GM08714 (cell line): ENCODE results near the gene ACTBL2.

ENCODE experiments used
- H3K4me3 ChIP-seq: fragments of 200-500 bp; sonication (Bioruptor generic); 2 replicates; pipeline ENCODE4 v1.5.1; 2014; ENCODE audit warnings: mild to moderate bottlenecking, low read length, inconsistent platforms
- ZNF274 ChIP-seq: IDR thresholded peaks from 2 replicates; pipeline ENCODE4 v1.6.1; 2012; ENCODE audit warnings: mild to moderate bottlenecking, low read depth, low read length

Gene ACTBL2

DNA sequence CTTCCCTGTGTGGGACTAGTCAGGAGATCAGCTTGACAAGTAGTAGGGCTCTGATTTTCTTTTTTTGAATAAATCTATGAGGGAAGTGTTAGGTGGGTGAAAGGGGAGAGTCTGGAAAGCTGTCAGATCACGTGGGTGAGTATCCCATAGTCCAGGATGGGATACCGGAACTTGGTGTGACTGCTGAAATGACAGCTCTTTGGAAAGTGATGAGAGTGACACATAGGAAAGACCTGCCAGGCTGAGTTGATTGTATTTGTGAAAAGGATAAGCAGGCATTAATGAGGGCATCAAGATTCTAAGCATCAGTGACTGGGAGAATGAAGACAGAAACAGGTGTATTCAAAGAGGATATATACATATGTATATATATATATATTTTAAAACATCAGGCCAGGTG lies 35.6 kb downstream of the ACTBL2 start:
- no peak for TF ChIP-seq ZNF274
- H3K4me3 ChIP-seq: no peak overlapping the region

DNA sequence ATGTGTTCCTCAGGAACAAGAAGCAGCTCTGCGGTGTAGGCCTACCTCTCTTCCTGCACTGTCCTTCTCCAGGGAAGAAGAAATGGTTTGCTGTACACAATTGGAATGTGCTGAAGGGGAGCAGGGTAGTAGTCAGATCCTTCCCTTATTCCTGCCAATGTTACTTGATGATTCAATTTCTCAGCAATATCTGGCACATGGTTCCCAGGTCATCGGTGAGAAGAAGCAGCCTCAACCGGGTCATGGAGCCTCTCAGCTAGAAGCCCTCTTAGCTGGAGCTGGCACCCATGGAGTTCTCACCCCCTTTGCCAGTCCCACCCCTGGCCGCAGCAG lies 36.9 kb downstream of the ACTBL2 start:
- TF ChIP-seq ZNF274: no peak
- no peak overlapping the region for H3K4me3 ChIP-seq

DNA sequence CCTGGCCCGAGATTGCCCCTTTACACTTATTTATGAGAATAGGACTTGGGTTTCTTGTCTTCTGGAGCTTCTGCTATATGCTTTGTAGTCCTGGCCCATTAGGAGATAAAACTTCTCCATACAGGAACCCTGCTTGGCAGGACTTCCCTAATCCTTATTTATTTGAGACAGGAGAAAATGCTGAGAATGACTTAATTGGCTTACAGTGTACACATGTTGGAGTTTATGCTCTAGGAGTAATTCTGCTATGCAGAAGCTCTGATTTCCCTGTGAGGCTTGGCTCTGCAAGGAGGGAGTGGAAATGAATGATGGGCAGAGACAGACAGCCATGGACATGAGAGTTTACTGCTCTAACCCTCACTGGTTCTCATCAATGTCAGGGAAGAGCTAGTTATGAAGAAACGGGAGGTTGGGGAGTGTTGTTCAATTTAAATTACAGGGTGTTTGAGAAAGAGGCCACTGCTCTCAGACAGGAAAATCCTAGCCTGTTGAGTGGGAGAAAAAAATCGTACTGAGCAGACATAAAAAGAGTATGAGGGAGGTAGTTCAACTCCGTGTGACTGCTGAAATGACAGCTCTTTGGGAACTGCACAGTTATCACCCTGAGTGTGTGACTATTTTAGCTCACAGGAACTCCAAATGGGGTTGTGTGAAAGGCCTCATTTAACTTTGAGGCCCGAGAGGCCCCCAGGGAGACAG lies 37.5 kb downstream of the ACTBL2 start:
- no peak overlapping the region for H3K4me3 ChIP-seq
- no peak for TF ChIP-seq ZNF274

DNA sequence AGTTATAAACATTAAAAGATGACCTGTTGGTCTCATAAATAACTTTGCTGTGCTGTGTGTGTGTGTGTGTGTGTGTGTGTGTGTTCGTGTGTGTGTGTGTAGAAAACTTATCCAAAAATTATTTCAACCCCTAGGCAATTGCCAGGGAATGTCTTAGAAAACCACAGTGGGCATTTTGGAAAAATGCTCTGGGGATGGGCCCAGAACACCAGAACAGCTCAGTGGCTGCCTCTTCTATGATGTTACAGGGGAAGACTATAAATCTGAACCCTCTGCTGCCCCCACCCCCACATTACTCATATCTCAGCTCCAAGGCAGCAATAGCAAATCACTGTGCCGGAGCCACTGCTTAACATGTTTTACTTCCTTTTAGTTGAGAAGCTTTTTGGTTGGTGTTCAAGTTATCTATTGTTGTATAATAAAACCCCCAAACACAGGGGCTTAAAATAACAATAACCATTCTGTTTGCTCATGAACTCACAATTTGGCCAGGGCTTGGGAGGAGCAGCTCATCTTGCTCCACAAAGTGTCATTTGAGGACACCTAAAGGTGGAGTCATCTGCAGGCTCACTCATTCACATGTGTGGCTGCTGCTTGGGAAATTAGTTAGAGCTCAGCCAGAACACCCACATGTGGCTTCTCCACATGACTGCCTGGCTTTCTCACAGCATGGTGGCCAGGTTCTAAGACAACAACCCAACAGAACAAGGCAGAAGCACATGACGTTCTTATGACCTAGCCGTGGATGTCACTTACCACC lies 40.4 kb downstream of the ACTBL2 start:
- no peak for TF ChIP-seq ZNF274
- no peak overlapping the region for H3K4me3 ChIP-seq

DNA sequence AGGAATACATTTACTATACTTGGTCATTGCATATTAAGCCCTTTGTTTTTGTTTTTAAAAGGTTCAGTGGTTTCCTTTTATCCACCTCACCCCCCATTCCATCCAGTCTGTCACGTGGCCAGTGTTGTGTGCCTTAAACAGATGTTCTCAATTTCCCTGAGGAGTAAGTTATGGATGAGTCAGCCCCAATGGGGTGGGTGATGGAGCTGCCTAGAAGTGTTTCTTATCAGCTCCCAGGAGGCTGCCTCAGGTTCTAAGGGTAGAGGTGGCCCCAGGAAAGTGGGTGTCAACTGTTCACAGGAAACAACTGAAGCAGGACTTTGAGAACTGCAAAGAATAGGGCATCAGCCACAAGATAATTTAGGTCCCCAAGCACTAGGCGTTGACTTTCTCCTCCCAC lies 41.1 kb downstream of the ACTBL2 start:
- TF ChIP-seq ZNF274: no peak
- no peak overlapping the region for H3K4me3 ChIP-seq

DNA sequence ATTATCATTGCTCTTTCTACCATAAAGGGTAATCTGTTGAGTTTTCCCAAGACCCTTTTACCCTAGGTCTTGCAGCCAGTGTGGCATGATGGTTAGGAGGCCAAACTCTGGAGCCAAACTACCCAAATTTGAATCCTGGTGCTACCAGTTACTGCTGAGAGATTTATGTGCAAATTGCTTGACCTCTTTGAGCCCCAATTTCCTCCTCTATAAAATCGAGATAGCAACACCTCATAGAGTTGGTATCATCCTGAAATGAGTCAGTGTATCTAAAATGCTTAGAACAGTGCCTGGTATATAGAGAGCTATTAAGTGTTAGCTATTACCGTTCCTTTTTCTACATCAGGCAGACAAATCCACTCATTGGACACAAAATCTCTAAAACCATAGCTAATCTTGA lies 43.0 kb downstream of the ACTBL2 start:
- no peak for TF ChIP-seq ZNF274
- no peak overlapping the region for H3K4me3 ChIP-seq

DNA sequence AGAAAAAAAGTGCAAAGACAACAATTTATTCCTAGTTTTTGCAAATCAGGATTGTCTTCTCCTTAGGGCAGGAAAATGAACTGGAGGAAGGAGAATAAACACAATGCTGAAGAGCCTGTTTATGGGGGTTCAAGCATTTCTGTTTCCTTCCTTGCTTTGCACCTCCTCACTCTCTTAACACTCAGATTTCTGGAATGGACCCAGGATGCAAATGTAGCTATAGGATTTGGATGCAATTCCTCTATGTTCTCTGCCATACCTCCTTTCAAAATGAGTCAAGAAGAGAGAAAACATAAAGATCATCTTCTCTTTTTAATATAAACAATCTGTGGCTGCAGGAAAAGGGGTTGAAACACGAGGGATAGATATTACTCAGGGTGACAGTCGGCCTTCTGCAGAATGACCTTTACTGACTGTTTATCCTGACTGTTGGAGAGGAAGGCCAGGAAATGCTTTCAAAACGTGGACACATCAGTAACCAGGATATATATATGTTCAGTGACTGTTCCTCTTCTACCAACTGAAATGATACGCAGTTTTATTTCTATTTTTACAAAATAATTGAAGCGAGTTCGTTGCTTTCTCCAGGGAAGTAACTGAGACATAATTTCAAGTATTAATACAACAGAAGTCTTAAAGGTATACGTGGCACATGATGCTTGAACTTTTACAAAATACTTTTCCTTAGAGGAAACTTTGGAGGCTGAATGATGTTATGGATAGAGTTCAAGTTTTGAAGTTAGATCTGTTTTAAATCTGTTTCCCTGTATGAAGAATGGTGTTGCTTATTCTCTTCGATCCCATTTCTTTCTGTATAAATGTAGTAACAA lies 44.4 kb downstream of the ACTBL2 start:
- no peak overlapping the region for H3K4me3 ChIP-seq
- TF ChIP-seq ZNF274: no peak

DNA sequence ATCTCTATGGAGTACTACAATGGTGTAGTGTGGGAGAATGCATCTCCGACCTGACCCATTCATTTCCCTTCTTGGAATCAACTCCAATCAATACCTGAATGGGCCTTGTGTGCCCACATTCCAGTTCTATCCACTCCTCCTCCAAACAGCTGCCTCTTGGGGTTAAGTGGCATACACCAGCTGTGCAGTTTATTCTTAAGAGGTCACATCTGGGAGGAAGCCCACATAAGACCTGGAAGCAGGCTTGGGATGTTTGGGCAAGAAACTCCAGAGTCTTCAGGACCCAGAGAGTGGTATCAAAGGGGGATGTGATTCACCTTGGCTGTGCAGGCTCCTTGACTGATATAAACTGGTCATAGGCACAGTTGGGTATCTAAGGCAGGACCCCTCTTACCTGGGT lies 46.0 kb downstream of the ACTBL2 start:
- TF ChIP-seq ZNF274: no peak
- no peak overlapping the region for H3K4me3 ChIP-seq

DNA sequence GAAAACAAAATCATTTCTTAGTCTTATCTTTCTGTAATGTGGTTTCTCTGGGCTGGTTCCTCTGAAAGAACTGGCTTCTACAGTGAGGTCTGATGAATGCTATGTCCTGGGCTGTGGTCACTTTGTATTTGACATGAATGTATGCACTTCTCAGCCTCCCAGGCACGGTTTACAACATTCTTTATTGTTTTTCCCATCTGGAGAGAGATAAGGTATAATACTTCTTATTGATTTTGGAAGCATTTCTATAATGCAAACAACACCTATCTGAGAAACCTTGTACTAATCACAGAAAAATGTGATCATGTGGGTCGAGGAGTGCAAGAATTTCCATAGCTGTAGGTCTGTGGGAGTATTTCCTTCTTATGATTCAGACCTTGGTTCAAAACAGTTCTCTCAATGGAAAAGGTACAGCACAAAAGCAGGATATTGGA lies 46.9 kb downstream of the ACTBL2 start:
- H3K4me3 ChIP-seq: no peak overlapping the region
- TF ChIP-seq ZNF274: no peak

DNA sequence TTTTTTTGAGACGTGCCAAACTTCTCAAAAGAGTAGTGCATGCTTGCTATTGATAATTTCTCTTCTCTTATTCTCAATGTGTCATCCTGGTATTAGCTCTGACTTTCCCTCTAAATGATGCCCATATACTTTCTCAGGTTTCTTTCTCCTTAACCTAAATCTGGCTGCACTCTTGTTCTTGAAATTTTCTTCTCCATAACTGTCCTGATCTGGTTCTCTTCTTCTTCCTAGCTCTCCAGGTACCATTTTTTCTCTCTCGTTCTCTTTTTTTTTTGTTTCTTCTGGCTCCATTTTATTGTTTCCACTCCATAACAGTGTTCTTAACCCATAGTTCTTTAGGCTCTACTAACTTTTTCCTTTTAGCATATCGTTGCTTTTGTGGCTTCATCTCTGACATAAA lies 47.9 kb downstream of the ACTBL2 start:
- H3K4me3 ChIP-seq: no peak overlapping the region
- TF ChIP-seq ZNF274: no peak

DNA sequence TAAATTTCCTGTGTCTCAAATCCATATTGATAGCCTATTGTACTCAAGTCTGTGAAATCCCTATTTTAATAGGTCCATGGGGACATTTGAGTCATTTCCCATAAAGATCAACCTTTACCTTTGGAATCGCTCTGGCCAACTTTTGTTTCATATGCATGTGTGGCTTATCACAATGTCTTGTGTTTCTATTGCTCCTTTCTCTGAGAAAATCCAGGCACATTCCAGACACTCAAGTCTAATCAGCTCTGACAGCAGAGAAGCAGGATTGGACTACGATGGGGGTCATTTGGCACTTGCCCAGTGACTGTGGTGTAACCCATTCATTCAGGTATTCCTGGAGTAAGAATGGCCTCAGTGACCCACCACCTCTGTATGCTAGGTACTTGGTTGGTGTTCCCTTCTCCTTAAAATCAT lies 48.4 kb downstream of the ACTBL2 start:
- H3K4me3 ChIP-seq: no peak overlapping the region
- TF ChIP-seq ZNF274: no peak

DNA sequence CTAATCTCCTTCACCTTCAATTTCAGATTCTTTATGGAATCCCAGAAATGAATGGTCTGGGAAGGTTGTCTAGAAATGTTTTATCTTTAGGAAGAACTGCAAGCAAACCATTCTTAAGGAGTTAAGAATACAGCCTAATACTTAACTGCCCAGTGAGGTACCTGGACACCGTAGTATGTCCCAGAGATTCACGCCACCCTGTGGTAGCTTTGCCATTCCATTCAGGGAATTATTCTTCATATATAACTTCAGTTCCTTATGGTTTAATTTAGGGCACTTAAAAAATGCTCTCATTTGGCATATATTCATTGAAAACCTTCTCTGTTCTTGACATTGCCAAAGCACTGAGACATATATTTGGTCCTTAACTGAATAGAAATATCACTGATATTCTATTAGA lies 49.7 kb downstream of the ACTBL2 start:
- TF ChIP-seq ZNF274: no peak
- H3K4me3 ChIP-seq: no peak overlapping the region

DNA sequence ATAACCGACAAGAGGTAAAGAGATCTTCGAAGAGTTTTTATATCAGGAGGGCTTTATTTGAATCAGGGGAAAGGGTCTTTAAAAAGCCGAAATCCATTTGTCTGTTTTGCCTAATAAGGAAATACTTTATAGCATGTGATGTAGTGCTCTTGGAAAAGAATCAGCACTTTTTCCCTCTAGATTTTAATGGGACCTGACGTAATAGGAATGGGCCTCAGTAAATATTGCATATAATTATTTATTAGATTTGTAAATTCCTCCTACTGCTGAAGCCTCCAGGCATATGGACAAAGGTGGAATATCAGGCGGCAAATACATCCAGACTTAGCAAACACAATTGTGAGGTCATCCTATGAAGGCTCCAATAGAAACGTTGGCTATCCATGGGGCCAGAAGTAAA lies 50.9 kb downstream of the ACTBL2 start:
- TF ChIP-seq ZNF274: no peak
- H3K4me3 ChIP-seq: no peak overlapping the region
